Left colon (tissue), 2 donors: ENCODE measurements around the gene DLG3. TPM values are rescaled to one million over a fixed set of nuclear protein-coding genes. Genes with fewer than 3 reads are reported as not detected.

ENCODE experiments used
- total RNA-seq, 2 donors: library from RNA; stranded (reverse); fragmentation: NEBNext Ultra II Directional; extraction: Animal tissue kit (Norgen Biotek cat#: 25700); gene quantifications; one replicate each; pipeline ENCODE4 v1.2.1, GENCODE V29; 2021
- donor health status: DM: no; HTN: no; CAD: no.
- donor health status: DM: yes; HTN: yes; CAD: no.

The DLG3 gene
- total RNA-seq, 2 donors from 2014 or later = 69.6 to 88.9 TPM

Other genes starting within 250 kb of the DLG3 start
- not detected for gene AWAT1, start 210.2 kb upstream of the DLG3 start, total RNA-seq
- gene P2RY4, start 184.6 kb upstream of the DLG3 start, total RNA-seq = 1 to 10 TPM; 1.9 to 2.3 TPM
- 1 to 10 TPM in 1 of 2 donors, under 1 TPM in 1; 0.64 to 1.2 TPM for gene ARR3, start 176.5 kb upstream of the DLG3 start, total RNA-seq
- gene RAB41, start 162.7 kb upstream of the DLG3 start, total RNA-seq = under 1 TPM in 1 of 2 donors, not detected in 1; 0.34 TPM
- gene PDZD11, start 154.9 kb upstream of the DLG3 start, total RNA-seq = 10 to 100 TPM; 44.8 to 45.9 TPM
- gene KIF4A, start 154.7 kb upstream of the DLG3 start, total RNA-seq = 1 to 10 TPM; 2.2 to 6.7 TPM
- 10 to 100 TPM; 23.3 to 23.5 TPM for gene GDPD2, start 21.5 kb upstream of the DLG3 start, total RNA-seq